ENCODE data around the gene KIRREL2. TPM values are rescaled to one million over a fixed set of nuclear protein-coding genes. Genes with fewer than 3 reads are reported as not detected.

The KIRREL2 gene
- total RNA-seq, 1 donor from 2014 or later: 3.5 TPM

DNA sequence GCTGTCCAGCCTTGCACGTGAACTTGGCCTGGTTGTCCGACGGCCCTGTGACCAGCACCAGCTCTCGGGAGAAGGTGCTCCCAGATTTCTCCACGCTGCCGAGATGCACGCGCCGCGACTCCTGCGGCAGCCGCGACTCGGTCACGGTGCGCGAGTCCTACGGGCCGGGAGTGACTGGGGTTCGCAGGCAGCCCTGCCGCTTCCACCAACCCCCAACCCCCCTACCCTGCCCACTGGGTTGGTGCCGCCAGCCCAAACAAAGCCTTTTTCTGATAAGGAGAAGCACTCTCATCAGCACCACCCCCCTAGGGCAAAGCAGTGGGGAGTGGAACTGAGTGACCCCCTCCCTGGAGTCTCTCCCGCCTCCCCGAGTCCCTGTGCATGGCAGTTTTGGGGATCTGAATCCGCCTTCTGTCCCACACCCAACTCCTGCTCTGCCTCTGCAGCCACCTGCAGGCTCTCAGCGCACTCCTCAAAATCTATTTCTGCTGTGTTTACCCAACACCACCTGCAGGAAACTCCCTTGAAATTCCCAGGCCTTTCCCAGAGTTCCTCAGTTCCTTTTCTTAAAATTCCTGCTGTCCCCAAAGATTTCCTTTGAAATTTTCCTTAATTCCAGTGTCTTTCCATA, 10.6 kb upstream of the KIRREL2 start:
- Mint-ChIP-seq H3K27me3 (peaks cover 88% of the 10 kb centered on the region), H3K4me1 (ENCODE audit: unreplicated experiment) (peaks cover 16% of the 10 kb centered on the region), H3K27ac (no peak overlapping the region), H3K36me3 (no peaks in the 10 kb centered on the region), H3K4me3 (peak overlapping the region; percentile 78), H3K9me3 (no peaks in the 10 kb centered on the region)
- TF ChIP-seq, protein P1, sequence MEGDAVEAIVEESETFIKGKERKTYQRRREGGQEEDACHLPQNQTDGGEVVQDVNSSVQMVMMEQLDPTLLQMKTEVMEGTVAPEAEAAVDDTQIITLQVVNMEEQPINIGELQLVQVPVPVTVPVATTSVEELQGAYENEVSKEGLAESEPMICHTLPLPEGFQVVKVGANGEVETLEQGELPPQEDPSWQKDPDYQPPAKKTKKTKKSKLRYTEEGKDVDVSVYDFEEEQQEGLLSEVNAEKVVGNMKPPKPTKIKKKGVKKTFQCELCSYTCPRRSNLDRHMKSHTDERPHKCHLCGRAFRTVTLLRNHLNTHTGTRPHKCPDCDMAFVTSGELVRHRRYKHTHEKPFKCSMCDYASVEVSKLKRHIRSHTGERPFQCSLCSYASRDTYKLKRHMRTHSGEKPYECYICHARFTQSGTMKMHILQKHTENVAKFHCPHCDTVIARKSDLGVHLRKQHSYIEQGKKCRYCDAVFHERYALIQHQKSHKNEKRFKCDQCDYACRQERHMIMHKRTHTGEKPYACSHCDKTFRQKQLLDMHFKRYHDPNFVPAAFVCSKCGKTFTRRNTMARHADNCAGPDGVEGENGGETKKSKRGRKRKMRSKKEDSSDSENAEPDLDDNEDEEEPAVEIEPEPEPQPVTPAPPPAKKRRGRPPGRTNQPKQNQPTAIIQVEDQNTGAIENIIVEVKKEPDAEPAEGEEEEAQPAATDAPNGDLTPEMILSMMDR (conservative IDR thresholded peaks at IDR 0.05): no peak
- DNase-seq (ENCODE audit: extremely low spot score, unreplicated experiment): no peak

GRCh38 chr19:35847911-35848310, 8.8 kb upstream of the KIRREL2 start:
- H3K27ac Mint-ChIP-seq: no peak overlapping the region
- H3K4me3 Mint-ChIP-seq: no peak overlapping the region
- peaks cover 16% of the 10 kb centered on the region for H3K4me1 Mint-ChIP-seq (ENCODE audit: unreplicated experiment)
- H3K36me3 Mint-ChIP-seq: no peaks in the 10 kb centered on the region
- no peaks in the 10 kb centered on the region for H3K9me3 Mint-ChIP-seq
- TF ChIP-seq, protein P1 (conservative IDR thresholded peaks at IDR 0.05): no peak
- DNase-seq (ENCODE audit: extremely low spot score, unreplicated experiment): no peak
- peaks cover 86% of the 10 kb centered on the region for H3K27me3 Mint-ChIP-seq

DNA sequence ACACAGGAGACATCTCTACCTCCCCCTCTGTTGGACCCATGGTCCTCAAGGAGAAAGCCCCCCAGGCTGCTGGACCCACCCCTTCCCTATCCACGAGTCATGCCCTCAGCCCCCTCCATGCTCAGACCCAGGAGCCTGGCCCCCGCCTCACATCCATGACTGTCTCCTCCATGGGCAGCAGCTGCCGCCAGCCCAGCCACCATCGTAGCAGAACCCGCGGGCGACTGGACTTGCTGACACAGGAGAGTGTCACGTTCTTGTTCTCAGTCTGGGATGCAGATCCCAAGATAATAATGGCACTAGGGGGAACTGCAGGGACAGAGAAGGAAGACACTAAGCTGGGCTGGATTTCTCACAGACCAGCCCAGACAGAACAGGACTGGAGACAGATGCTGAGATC, 8.2 kb upstream of the KIRREL2 start:
- no peaks in the 10 kb centered on the region for H3K9me3 Mint-ChIP-seq
- no peak overlapping the region for H3K4me3 Mint-ChIP-seq
- peaks cover 16% of the 10 kb centered on the region for H3K4me1 Mint-ChIP-seq (ENCODE audit: unreplicated experiment)
- no peaks in the 10 kb centered on the region for H3K36me3 Mint-ChIP-seq
- no peak overlapping the region for H3K27ac Mint-ChIP-seq
- TF ChIP-seq, protein P1 (conservative IDR thresholded peaks at IDR 0.05): no peak
- DNase-seq (ENCODE audit: extremely low spot score, unreplicated experiment): no peak
- peaks cover 86% of the 10 kb centered on the region for H3K27me3 Mint-ChIP-seq

DNA sequence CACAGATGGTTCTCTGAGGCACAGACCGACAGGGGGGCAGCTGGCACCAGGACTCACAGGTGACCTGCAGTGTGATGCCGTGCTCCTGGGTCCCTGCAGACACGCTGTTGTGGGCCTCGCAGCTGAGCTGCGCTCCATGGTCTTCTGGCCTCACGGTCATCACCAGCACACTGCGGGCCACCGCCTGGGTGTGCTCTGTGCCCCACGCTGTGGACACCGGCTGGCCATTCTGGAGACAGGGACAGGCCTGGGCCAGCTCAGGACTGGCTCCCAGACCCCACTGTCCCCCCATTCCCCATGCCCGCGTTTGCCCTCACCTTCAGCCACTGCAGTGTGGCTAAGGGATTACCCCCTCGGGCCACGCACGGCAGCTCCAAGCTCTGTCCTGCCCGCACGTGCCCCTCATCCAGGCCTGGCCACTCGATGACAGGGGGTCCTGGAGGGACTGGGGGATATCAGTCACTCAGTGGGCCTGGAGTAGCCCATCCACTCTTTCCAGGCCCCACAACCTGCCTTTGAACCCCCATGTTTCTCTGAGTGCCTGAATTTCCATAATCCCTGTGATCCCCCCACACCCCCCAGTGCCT, 7.7 kb upstream of the KIRREL2 start:
- DNase-seq (ENCODE audit: extremely low spot score, unreplicated experiment): no peak
- H3K4me3 Mint-ChIP-seq: no peak overlapping the region
- no peaks in the 10 kb centered on the region for H3K36me3 Mint-ChIP-seq

DNA sequence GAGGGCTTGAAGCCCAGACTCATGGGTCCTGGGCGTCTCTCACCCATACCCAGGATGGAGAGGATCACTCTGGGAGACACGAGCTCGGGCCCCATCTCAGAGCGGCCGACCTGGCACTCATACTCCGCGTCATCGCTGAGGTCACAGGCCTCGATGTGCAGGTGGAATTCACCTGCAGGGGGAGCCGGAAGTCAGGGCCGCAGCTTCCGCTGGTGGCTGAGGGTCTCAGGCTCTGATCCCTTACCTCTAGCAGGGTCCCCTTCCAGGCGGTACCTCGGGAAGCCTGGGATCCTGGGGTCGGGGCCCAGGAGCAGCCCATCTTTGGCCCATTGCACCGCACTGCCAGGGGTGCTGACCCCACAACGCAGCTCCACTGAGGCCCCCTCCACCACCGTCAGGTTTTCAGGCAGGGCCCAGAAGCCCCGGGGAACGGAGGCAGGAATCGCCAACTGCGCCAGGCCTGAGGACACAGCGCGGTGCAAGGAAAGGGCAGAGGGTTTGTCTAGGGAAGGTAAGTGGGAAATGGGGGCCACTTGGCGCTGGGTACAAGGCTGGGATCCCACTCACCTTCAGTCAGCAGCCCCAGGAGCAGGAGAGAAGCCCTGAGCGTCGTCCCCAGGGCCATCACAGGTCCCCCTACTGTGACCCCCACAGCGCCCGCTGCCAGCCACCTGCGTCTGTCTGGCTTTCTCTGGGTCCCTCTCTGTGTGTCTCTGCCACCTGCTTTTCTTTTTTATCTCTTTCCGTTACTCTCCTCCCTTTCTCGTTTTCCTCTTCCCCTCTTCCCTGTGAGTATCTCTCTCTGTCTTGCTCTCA, 5.3 kb upstream of the KIRREL2 start:
- no peaks in the 10 kb centered on the region for H3K9me3 Mint-ChIP-seq
- peaks cover 15% of the 10 kb centered on the region for H3K4me1 Mint-ChIP-seq (ENCODE audit: unreplicated experiment)
- DNase-seq (ENCODE audit: extremely low spot score, unreplicated experiment): no peak
- peaks cover 75% of the 10 kb centered on the region for H3K27me3 Mint-ChIP-seq
- no peak overlapping the region for H3K4me3 Mint-ChIP-seq
- H3K36me3 Mint-ChIP-seq: no peaks in the 10 kb centered on the region
- no peak overlapping the region for H3K27ac Mint-ChIP-seq
- TF ChIP-seq, protein P1 (conservative IDR thresholded peaks at IDR 0.05): peak; percentile 57

More for the DNA sequence above, 7.7 kb upstream of the KIRREL2 start:
- Mint-ChIP-seq H3K4me1 (ENCODE audit: unreplicated experiment) (peaks cover 16% of the 10 kb centered on the region), H3K27me3 (peaks cover 81% of the 10 kb centered on the region), H3K27ac (no peak overlapping the region), H3K9me3 (no peaks in the 10 kb centered on the region)
- TF ChIP-seq, protein P1 (conservative IDR thresholded peaks at IDR 0.05): no peak

Measured in type B pancreatic cell (in vitro differentiated cells).